ENCODE results near the gene SRPK3. TPM values are rescaled to one million over a fixed set of nuclear protein-coding genes. Genes with fewer than 3 reads are reported as not detected.

The SRPK3 gene
- total RNA-seq, 1 donor from 2014 or later: not detected

- Mint-ChIP-seq H3K36me3 (no peaks in the 10 kb centered on the region), H3K9me3 (no peaks in the 10 kb centered on the region), H3K4me1 (ENCODE audit: unreplicated experiment) (no peaks in the 10 kb centered on the region), H3K4me3 (no peak overlapping the region), H3K27ac (no peak overlapping the region), H3K27me3 (no peaks in the 10 kb centered on the region)
- TF ChIP-seq, protein P1, sequence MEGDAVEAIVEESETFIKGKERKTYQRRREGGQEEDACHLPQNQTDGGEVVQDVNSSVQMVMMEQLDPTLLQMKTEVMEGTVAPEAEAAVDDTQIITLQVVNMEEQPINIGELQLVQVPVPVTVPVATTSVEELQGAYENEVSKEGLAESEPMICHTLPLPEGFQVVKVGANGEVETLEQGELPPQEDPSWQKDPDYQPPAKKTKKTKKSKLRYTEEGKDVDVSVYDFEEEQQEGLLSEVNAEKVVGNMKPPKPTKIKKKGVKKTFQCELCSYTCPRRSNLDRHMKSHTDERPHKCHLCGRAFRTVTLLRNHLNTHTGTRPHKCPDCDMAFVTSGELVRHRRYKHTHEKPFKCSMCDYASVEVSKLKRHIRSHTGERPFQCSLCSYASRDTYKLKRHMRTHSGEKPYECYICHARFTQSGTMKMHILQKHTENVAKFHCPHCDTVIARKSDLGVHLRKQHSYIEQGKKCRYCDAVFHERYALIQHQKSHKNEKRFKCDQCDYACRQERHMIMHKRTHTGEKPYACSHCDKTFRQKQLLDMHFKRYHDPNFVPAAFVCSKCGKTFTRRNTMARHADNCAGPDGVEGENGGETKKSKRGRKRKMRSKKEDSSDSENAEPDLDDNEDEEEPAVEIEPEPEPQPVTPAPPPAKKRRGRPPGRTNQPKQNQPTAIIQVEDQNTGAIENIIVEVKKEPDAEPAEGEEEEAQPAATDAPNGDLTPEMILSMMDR (conservative IDR thresholded peaks at IDR 0.05): no peak
- no peak for DNase-seq (ENCODE audit: extremely low spot score, unreplicated experiment)
Observed at GRCh38 chrX:153776120-153776599, 4.7 kb upstream of the SRPK3 start.

DNA sequence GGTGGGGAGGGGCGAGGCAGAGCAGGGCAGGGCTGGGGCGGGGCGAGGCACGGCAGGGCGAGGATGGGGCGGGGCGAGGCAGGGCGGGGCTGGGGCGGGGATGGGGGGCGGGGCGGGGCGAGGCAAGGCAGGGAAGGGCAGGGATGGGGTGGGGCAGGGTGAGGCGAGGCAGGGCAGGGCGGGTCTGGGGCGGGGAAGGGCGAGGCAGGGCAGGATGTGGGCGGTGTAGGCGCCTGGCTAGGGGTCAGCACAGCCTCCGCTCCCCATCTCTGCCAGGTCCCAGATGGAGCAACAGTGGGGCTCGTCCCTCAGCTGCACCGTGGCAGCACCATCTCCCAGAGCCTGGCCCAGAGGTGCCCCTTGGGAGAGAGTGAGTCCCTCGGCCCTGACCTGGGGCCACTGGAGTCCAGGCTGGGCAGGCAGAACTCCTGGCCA lies 4.2 kb upstream of the SRPK3 start:
- H3K36me3 Mint-ChIP-seq: no peaks in the 10 kb centered on the region
- DNase-seq (ENCODE audit: extremely low spot score, unreplicated experiment): no peak
- no peak overlapping the region for H3K4me3 Mint-ChIP-seq
- no peaks in the 10 kb centered on the region for H3K4me1 Mint-ChIP-seq (ENCODE audit: unreplicated experiment)
- no peaks in the 10 kb centered on the region for H3K27me3 Mint-ChIP-seq
- TF ChIP-seq, protein P1 (conservative IDR thresholded peaks at IDR 0.05): no peak
- no peak overlapping the region for H3K27ac Mint-ChIP-seq
- no peaks in the 10 kb centered on the region for H3K9me3 Mint-ChIP-seq

- Mint-ChIP-seq H3K9me3 (no peaks in the 10 kb centered on the region), H3K36me3 (no peaks in the 10 kb centered on the region), H3K27me3 (no peaks in the 10 kb centered on the region), H3K27ac (no peak overlapping the region), H3K4me1 (ENCODE audit: unreplicated experiment) (no peaks in the 10 kb centered on the region), H3K4me3 (no peak overlapping the region)
- no peak for DNase-seq (ENCODE audit: extremely low spot score, unreplicated experiment)
- TF ChIP-seq, protein P1 (conservative IDR thresholded peaks at IDR 0.05): no peak
Observed at GRCh38 chrX:153777261-153778090, 3.4 kb upstream of the SRPK3 start.

DNA sequence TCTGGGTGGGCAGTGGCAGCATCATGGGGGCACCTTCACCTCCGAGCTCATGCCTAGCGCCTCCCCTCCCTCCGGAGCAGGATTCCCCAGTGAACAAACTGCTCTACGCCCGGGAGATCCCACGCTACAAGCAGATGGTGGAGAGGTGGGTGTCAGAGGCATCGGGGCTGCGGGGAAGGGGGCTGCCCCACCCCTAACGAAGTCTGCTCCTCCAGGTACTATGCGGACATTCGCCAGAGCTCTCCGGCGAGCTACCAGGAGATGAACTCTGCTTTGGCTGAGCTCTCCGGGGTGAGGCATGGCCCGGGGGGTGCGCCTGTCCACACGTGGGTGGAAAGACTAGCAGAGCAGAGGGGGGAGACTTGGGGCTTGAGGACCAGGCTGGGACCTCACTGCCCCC lies 2.7 kb upstream of the SRPK3 start:
- Mint-ChIP-seq H3K36me3 (no peaks in the 10 kb centered on the region), H3K4me1 (ENCODE audit: unreplicated experiment) (no peaks in the 10 kb centered on the region), H3K27ac (no peak overlapping the region), H3K4me3 (no peak overlapping the region), H3K27me3 (no peaks in the 10 kb centered on the region), H3K9me3 (no peaks in the 10 kb centered on the region)
- DNase-seq (ENCODE audit: extremely low spot score, unreplicated experiment): no peak
- TF ChIP-seq, protein P1 (conservative IDR thresholded peaks at IDR 0.05): no peak

DNA sequence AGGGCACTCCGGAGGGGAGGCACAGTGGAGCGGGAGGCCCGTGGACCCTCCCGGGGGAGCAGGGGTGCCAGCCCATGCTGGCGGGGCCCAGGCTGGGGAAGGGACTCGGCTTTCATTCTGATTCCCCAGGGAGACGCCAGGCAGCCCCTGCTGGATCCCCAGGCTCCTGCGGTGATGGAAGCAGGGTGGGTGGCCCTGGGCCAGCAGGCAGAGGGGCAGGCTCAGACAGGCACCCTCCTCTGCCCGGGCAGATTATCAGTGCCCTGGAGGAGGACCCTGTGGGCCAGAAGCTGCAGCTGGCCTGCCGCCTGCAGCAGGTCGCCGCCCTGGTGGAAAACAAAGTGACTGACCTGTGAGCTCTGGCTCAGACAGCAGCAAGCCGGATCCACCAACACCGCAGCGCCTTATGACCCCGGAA lies 2.1 kb upstream of the SRPK3 start:
- Mint-ChIP-seq H3K9me3 (no peaks in the 10 kb centered on the region), H3K4me3 (no peak overlapping the region), H3K27me3 (no peaks in the 10 kb centered on the region), H3K4me1 (ENCODE audit: unreplicated experiment) (no peaks in the 10 kb centered on the region), H3K27ac (no peak overlapping the region), H3K36me3 (no peaks in the 10 kb centered on the region)
- no peak for DNase-seq (ENCODE audit: extremely low spot score, unreplicated experiment)
- TF ChIP-seq, protein P1 (conservative IDR thresholded peaks at IDR 0.05): peak; percentile 33
